ENCODE measurements around the gene ITPR1.
A peak's percentile ranks its signal among the peaks of the same experiment; 100 is the strongest.

The ITPR1 gene

GRCh38 chr3:4800595-4800994, 307.4 kb downstream of the ITPR1 start:
- Mint-ChIP-seq H3K27me3 (no peaks in the 10 kb centered on the region), H3K36me3 (ENCODE audit: low read depth) (peaks cover 62% of the 10 kb centered on the region), H3K9me3 (no peaks in the 10 kb centered on the region), H3K27ac (peak overlapping the region; percentile 35), H3K4me1 (ENCODE audit: low read depth) (peaks cover 14% of the 10 kb centered on the region), H3K4me3 (no peak overlapping the region)
- intact Hi-C loops (cut with micrococcal nuclease), result no loop called here

GRCh38 chr3:4801892-4802291, 308.7 kb downstream of the ITPR1 start:
- H3K27ac Mint-ChIP-seq, result no peak overlapping the region
- peaks cover 14% of the 10 kb centered on the region for H3K4me1 Mint-ChIP-seq (ENCODE audit: low read depth)
- H3K36me3 Mint-ChIP-seq (ENCODE audit: low read depth), result peaks cover 63% of the 10 kb centered on the region
- intact Hi-C loops (cut with micrococcal nuclease), result no loop called here
- no peaks in the 10 kb centered on the region for H3K9me3 Mint-ChIP-seq
- no peak overlapping the region for H3K4me3 Mint-ChIP-seq
- H3K27me3 Mint-ChIP-seq, result no peaks in the 10 kb centered on the region

- H3K4me3 Mint-ChIP-seq, result no peak overlapping the region
- no peaks in the 10 kb centered on the region for H3K27me3 Mint-ChIP-seq
- no peak overlapping the region for H3K27ac Mint-ChIP-seq
- H3K9me3 Mint-ChIP-seq, result no peaks in the 10 kb centered on the region
- H3K36me3 Mint-ChIP-seq (ENCODE audit: low read depth), result peaks cover 71% of the 10 kb centered on the region
- H3K4me1 Mint-ChIP-seq (ENCODE audit: low read depth), result peaks cover 14% of the 10 kb centered on the region
- intact Hi-C loops (cut with micrococcal nuclease), result no loop called here
These were observed 309.8 kb downstream of the ITPR1 start for GRCh38 chr3:4802903-4803302.

GRCh38 chr3:4804161-4805058, 311.3 kb downstream of the ITPR1 start:
- Mint-ChIP-seq H3K4me1 (ENCODE audit: low read depth) (peaks cover 14% of the 10 kb centered on the region), H3K4me3 (no peak overlapping the region), H3K27me3 (no peaks in the 10 kb centered on the region), H3K9me3 (no peaks in the 10 kb centered on the region), H3K27ac (no peak overlapping the region), H3K36me3 (ENCODE audit: low read depth) (peaks cover 74% of the 10 kb centered on the region)
- intact Hi-C loops (cut with micrococcal nuclease), result no loop called here

DNA sequence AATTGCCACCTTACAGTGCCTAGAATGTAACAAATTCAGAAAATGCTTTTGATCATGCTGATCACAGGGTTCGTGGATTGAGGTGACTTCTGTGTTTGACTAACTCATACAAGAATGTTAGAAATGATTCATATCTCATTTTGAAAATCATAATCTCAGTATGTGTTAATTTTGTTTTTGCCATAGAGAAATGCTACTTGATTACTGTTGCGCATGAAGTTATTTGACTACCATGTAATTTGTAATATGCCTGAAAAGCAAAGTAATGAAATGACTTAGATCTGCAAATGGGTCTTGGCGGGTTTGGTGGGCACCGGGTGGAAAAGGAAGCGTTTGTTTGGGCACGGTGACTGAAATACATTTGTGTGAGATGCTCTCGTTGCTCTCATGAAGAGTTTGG, 312.5 kb downstream of the ITPR1 start:
- Mint-ChIP-seq H3K27me3 (no peaks in the 10 kb centered on the region), H3K4me3 (no peak overlapping the region), H3K36me3 (ENCODE audit: low read depth) (peaks cover 65% of the 10 kb centered on the region), H3K4me1 (ENCODE audit: low read depth) (peaks cover 13% of the 10 kb centered on the region), H3K27ac (no peak overlapping the region), H3K9me3 (no peaks in the 10 kb centered on the region)
- intact Hi-C loops (cut with micrococcal nuclease), result no loop called here

- Mint-ChIP-seq H3K9me3 (no peaks in the 10 kb centered on the region), H3K27ac (no peak overlapping the region), H3K27me3 (no peaks in the 10 kb centered on the region), H3K4me3 (no peak overlapping the region), H3K4me1 (ENCODE audit: low read depth) (peaks cover 10% of the 10 kb centered on the region), H3K36me3 (ENCODE audit: low read depth) (peaks cover 61% of the 10 kb centered on the region)
- intact Hi-C loops (cut with micrococcal nuclease), result no loop called here
These were observed 313.5 kb downstream of the ITPR1 start for GRCh38 chr3:4806535-4807108.

DNA sequence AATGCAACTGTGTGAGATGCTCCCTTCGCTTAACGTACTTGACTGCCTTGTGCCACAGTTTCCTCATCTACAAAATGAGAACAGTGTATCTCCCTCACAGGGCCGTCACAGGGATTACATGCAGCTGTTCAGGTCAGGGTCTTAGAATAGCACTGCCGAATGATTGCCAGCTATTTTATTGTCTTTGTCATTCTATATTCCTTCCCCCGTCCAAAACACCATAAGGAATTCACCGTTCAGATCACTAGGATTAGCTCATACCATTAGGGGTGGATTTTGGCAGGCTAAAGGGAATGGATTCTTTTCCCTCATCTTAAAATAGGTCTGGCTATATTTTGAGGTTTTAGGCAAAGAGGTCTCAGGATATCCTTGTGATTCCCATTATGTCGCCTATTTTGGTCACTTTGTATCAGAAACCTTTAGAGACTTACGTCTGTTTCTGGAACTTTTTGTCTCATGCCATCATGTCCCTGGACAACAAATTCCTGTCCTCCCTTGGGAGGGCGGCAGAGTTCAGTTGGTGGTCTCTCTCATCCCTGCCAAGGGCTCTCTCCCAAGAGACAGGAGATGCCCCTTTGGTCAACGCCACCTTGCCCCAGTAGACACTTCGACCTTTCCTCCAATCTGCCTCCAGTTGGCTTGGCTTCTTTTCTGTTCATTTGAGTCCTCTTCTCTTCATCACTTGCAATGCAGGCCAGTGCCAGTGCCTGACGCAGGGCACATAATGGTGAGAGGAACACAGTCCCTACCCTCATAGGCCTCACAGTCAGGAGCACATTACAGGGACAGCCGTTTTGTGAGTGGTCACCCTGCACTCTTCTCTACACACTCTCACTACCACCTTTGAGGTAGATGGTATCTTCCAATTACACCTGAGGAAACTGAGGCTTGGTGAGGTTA, 314.5 kb downstream of the ITPR1 start:
- Mint-ChIP-seq H3K9me3 (no peaks in the 10 kb centered on the region), H3K27me3 (no peaks in the 10 kb centered on the region), H3K27ac (no peak overlapping the region), H3K4me3 (no peak overlapping the region), H3K36me3 (ENCODE audit: low read depth) (peaks cover 56% of the 10 kb centered on the region), H3K4me1 (ENCODE audit: low read depth) (peaks cover 6% of the 10 kb centered on the region)
- intact Hi-C loops (cut with micrococcal nuclease), result no loop called here

DNA sequence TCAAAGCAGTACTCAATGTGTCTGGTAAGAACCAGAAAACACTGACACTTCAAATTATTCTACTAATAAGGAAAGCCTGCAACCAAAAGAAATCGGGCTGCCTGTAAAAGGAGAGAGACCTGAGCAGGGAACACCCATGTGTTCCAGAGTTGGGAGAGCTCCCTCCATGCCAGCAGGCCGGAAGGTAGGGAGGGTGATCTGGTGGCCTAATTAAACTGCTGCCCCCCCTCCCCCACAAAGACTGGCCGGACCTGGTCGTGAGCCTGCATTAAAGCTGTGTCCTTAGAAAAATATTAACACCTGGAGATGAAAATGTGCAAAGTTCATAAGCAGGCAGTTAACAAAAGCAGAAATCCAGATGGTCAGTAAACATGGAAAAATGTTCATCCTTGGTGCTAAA, 315.5 kb downstream of the ITPR1 start:
- H3K9me3 Mint-ChIP-seq, result no peaks in the 10 kb centered on the region
- no peaks in the 10 kb centered on the region for H3K27me3 Mint-ChIP-seq
- intact Hi-C loops (cut with micrococcal nuclease), result no loop called here
- no peak overlapping the region for H3K4me3 Mint-ChIP-seq
- no peak overlapping the region for H3K27ac Mint-ChIP-seq
- H3K4me1 Mint-ChIP-seq (ENCODE audit: low read depth), result peaks cover 14% of the 10 kb centered on the region
- H3K36me3 Mint-ChIP-seq (ENCODE audit: low read depth), result peaks cover 54% of the 10 kb centered on the region

GRCh38 chr3:4809922-4810321, 316.8 kb downstream of the ITPR1 start:
- Mint-ChIP-seq H3K4me3 (no peak overlapping the region), H3K27ac (no peak overlapping the region), H3K9me3 (no peaks in the 10 kb centered on the region), H3K4me1 (ENCODE audit: low read depth) (peaks cover 27% of the 10 kb centered on the region), H3K27me3 (no peaks in the 10 kb centered on the region), H3K36me3 (ENCODE audit: low read depth) (peaks cover 46% of the 10 kb centered on the region)
- intact Hi-C loops (cut with micrococcal nuclease), result no loop called here

DNA sequence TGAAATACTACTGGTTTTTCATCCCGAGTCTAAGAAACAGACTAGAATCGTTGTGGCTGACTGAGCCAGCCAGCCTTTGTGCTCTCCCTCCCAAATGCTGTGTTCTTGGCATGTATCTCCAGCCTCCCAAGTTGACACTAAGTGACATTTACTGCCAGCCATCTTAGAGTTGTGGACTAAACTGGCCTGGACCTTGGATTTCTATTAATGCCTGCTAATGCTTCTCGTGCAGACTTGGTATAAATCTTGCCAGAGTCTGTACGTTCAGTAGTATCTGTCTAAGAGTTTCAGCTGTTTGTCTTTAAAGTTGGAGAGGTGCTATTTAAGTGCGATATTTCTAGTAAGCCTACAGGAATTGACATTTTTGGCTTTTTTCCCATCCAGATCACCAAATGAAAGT, 319.4 kb downstream of the ITPR1 start:
- Mint-ChIP-seq H3K4me3 (no peak overlapping the region), H3K36me3 (ENCODE audit: low read depth) (peaks cover 43% of the 10 kb centered on the region), H3K4me1 (ENCODE audit: low read depth) (peaks cover 34% of the 10 kb centered on the region), H3K27me3 (no peaks in the 10 kb centered on the region), H3K27ac (no peak overlapping the region), H3K9me3 (peaks cover 8% of the 10 kb centered on the region)
- intact Hi-C loops (cut with micrococcal nuclease), result no loop called here

GRCh38 chr3:4813909-4814304, 320.8 kb downstream of the ITPR1 start:
- Mint-ChIP-seq H3K9me3 (peaks cover 8% of the 10 kb centered on the region), H3K4me3 (no peak overlapping the region), H3K36me3 (ENCODE audit: low read depth) (peaks cover 50% of the 10 kb centered on the region), H3K27me3 (no peaks in the 10 kb centered on the region), H3K4me1 (ENCODE audit: low read depth) (peaks cover 34% of the 10 kb centered on the region), H3K27ac (peak overlapping the region; percentile 82)
- intact Hi-C loops (cut with micrococcal nuclease), result no loop called here

DNA sequence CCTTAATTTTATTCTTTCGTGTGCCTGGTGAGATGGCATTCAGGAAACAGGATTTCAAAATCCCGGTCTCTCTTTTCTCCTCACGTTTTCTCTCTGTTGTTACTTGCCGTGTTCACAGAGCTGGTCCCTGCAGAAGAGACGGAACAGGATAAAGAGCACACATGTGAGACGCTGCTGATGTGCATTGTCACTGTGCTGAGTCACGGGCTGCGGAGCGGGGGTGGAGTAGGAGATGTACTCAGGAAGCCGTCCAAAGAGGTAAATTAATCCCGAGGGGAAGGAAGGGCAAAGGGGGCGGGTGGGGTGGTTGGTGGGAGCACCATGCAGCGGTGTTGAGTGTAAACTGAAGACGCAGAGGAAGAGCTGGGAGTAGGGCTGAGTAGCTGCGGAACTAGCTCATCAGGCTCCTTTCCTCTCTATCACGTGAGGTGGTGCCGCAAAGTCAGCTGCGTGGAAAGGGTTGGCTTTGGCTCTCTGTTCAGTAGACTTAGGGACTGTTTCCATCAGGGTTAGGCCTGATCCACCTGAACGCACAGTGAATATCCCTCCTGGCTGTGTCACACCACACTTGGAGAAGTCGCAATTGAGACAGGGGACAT, 321.3 kb downstream of the ITPR1 start:
- Mint-ChIP-seq H3K4me1 (ENCODE audit: low read depth) (peaks cover 34% of the 10 kb centered on the region), H3K27ac (peak overlapping the region; percentile 82), H3K4me3 (peak overlapping the region; percentile 56), H3K9me3 (peaks cover 8% of the 10 kb centered on the region), H3K27me3 (no peaks in the 10 kb centered on the region), H3K36me3 (ENCODE audit: low read depth) (peaks cover 53% of the 10 kb centered on the region)
- intact Hi-C loops (cut with micrococcal nuclease), result no loop called here

- H3K4me3 Mint-ChIP-seq, result no peak overlapping the region
These were observed 321.9 kb downstream of the ITPR1 start for GRCh38 chr3:4814904-4815574.

More at GRCh38 chr3:4814904-4815574, 321.9 kb downstream of the ITPR1 start:
- H3K36me3 Mint-ChIP-seq (ENCODE audit: low read depth), result peaks cover 58% of the 10 kb centered on the region
- peaks cover 8% of the 10 kb centered on the region for H3K9me3 Mint-ChIP-seq
- H3K27ac Mint-ChIP-seq, result peak overlapping the region; percentile 82
- no peaks in the 10 kb centered on the region for H3K27me3 Mint-ChIP-seq
- intact Hi-C loops (cut with micrococcal nuclease), result no loop called here
- H3K4me1 Mint-ChIP-seq (ENCODE audit: low read depth), result peaks cover 34% of the 10 kb centered on the region

Measured in dendritic cell treated with granulocyte-macrophage colony-stimulating factor and Interleukin-4, amounts not matched to agents 40 ng/mL and 50 ng/mL, for 4 days (primary cell).